Measurements from ENCODE around the gene CTXN1.

Gene CTXN1

DNA sequence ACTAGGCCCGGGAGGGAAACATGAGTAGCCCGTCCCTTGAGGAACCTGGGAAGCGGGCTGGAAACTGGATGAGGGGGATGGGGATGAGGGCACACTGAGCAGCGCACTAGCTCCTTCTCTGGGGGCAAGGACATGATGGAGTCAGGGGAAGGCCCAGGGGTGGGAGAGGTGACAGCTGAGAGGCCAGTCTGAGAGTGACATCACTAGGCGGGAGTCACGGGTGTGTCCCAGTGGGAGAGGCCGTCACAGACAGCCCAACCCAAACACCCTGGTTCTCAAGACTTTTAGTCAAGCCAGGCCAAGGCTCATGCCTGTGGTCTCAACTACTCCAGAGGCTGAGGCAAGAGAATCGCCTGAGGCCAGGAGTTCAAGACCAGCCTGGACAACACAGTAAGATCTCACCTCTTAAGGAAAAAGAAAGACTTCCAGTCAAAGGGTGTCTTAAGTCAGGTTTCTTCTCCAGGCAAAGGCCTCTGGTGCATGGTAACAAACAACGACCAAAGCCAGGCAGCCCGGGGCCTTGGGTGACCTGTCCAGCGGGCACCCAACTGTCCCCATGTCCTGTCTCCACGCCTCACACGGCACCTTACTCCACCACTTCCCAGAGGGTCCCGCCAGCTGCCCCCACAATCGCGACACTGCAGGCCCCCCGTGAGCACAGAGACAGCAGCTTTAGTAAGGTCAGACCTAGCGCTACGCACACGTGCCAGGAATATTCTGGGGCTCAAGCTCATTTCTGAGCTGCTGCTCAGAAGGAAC lies 43.0 kb upstream of the CTXN1 start:
- DNase-seq (ENCODE audit: low read depth): no peak
- TF ChIP-seq, protein P1, sequence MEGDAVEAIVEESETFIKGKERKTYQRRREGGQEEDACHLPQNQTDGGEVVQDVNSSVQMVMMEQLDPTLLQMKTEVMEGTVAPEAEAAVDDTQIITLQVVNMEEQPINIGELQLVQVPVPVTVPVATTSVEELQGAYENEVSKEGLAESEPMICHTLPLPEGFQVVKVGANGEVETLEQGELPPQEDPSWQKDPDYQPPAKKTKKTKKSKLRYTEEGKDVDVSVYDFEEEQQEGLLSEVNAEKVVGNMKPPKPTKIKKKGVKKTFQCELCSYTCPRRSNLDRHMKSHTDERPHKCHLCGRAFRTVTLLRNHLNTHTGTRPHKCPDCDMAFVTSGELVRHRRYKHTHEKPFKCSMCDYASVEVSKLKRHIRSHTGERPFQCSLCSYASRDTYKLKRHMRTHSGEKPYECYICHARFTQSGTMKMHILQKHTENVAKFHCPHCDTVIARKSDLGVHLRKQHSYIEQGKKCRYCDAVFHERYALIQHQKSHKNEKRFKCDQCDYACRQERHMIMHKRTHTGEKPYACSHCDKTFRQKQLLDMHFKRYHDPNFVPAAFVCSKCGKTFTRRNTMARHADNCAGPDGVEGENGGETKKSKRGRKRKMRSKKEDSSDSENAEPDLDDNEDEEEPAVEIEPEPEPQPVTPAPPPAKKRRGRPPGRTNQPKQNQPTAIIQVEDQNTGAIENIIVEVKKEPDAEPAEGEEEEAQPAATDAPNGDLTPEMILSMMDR (IDR thresholded peaks at IDR 0.05; ENCODE audit: insufficient read depth, low read depth, low read length, missing control alignments): no peak
- H3K4me3 ChIP-seq (ENCODE audit: low read depth, low read length): no peak overlapping the region

DNA sequence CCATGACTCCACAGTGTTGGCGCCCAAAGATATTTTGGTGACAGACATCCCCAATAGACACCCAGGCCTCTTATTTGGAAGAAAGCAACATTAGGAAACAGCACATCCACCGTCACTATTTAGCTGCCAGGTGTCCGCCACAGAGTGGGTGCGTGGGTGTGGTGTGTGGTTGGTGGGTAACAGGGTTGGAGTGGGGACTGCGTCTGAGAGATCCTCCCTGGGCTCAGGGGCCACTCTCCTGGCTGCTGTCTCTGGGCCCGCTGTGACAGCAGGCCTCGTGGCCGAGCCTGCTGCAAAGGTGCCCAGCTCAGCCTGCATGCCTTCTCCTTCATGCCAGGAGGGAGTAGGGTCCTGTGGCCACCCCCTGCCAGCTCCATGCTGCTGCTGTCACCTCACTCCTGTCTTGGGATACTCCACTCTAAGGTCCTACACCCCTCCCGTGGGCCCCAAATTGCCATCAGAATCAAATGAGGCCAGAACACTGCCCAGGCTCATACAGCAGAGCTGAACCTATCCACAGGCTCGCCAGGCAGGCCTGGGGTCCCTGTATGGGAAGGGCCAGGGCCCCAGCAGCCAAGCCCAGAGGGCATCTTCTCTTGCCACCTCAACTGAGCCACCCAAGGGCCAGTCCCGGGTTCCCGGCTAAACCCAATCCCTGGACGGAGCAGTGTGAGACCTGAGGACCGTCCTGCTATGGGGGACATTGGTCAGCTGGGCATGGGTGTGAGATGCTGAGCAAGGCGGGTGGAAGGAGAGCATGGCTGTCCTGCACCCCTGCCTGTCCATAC lies 42.3 kb upstream of the CTXN1 start:
- DNase-seq (ENCODE audit: low read depth): no peak
- TF ChIP-seq, protein P1 (IDR thresholded peaks at IDR 0.05; ENCODE audit: insufficient read depth, low read depth, low read length, missing control alignments): no peak
- H3K4me3 ChIP-seq (ENCODE audit: low read depth, low read length): no peak overlapping the region

DNA sequence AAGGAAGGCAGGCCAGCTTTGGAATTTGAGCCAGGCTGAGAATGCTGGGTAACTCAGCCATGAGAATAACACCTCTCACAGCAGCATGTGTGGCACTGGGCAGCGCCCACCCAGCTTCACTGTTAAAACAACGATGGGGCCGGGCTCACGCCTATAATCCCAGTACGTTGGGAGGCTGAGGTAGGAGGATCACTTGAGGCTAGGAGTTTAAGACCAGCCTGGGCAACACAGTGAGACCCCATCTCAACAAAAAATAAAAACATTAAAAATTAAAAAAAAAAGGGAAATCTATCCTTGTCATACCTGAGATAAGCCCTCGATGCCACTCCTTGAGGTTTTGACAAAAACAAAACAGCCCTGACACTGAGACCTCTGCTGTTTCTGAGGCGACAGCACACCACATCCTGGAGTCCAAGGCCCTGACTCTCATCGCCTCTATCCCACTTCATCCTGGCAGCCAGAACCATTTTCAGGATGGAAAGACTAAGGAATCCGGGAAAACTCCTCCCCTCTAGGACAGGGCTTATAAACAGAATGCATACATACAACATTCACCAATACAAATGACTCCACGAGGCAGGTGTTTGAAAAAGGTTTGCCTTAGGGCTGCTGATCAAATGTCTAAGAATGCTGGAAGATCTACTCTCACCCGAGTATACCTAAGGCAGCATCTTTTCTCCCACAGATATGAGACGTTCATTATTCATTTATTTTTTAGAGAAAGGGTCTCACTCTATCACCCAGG lies 40.2 kb upstream of the CTXN1 start:
- no peak for DNase-seq (ENCODE audit: low read depth)
- TF ChIP-seq, protein P1 (IDR thresholded peaks at IDR 0.05; ENCODE audit: insufficient read depth, low read depth, low read length, missing control alignments): no peak
- no peak overlapping the region for H3K4me3 ChIP-seq (ENCODE audit: low read depth, low read length)

DNA sequence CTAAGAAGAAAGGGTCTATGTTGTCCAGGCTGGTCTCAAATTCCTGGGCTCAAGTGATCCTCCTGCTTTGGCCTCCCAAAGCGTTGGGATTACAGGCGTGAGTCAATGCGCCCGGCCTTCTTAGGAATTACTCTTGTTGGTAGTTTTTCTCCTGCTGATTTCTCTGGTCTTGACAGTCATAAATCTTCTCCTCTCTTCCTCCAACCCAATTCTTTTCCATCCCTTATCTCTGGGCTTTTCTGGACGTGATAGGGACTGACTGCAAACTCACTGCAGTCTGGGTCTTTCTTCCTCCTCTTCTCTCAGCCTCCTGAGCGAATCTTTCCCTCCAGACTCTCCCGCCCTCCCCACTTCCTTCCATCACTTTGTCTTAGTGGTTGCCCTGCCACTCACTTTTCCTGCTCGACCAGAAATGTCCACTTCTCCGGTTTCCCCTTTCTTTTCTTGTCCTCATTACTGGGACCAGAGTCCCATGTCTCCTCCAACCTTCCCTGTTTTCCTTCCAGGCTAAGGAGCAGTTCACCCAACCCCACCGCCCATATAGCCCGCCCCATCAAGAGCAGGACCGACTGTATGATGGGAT lies 39.4 kb upstream of the CTXN1 start:
- no peak for DNase-seq (ENCODE audit: low read depth)
- TF ChIP-seq, protein P1 (IDR thresholded peaks at IDR 0.05; ENCODE audit: insufficient read depth, low read depth, low read length, missing control alignments): no peak
- no peak overlapping the region for H3K4me3 ChIP-seq (ENCODE audit: low read depth, low read length)

DNA sequence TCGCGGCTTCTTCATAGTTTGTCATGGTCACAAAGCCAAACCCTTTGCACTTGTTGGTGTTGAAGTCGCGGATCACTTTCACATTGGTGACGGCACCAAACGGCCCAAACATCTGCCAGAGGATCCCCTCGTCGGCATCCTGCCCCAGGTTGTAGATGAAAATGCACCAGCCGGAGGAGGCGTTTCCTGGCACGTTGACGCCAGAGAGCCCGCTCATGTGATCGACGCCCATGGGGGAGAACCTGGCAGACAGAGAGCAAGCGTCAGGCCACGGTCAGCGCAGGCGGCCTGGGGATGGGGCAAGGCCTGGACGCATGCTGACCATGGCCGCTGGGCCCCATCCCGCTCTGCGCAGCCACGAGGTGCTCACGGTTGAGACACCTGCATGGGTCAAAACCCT lies 37.6 kb upstream of the CTXN1 start:
- no peak for DNase-seq (ENCODE audit: low read depth)
- no peak overlapping the region for H3K4me3 ChIP-seq (ENCODE audit: low read depth, low read length)
- TF ChIP-seq, protein P1 (IDR thresholded peaks at IDR 0.05; ENCODE audit: insufficient read depth, low read depth, low read length, missing control alignments): no peak

DNA sequence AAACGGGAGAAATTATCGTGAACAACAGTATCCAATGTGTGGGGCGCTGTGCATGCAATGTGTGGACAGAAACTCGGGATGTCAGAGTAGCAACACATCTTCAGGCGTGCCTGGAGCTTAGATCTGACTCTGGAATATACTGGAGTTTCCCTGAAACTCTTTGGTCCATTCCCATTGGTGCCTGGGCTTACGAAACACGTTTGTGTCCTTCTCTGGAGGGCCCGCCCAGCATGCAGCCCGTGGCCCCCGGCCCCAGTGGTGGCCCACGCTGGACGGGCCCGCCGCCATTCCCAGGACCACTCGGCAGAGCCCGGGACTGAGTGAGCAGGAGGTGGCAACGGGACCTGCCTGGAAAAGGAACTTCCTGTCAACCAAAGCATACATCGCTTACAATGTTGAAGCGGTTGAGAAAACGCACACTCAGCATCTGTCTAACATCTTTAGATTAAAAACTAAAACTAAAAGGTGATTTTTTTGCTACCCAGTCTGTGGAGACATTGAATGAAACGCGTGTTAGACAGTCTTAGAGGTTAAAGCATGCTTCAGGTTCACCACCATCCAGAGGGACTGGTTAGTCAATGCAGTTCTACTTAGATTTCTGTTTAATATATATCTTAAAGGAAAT lies 36.8 kb upstream of the CTXN1 start:
- DNase-seq (ENCODE audit: low read depth): no peak
- TF ChIP-seq, protein P1 (IDR thresholded peaks at IDR 0.05; ENCODE audit: insufficient read depth, low read depth, low read length, missing control alignments): no peak
- H3K4me3 ChIP-seq (ENCODE audit: low read depth, low read length): no peak overlapping the region

Data from GM12865 (cell line).